Activated CD4-positive, alpha-beta T cell treated with anti-CD3 and anti-CD28 coated beads, Interleukin-2, amount 50 U/mL, for 4 hours (primary cell): ENCODE results near the gene OPALIN.
A peak's percentile ranks its signal among the peaks of the same experiment; 100 is the strongest.

Experiments
- DNase-seq, 2 experiments: peaks; one replicate each; pipeline ENCODE4 v3.0.0-alpha.2; 2020

Gene OPALIN, protein sequence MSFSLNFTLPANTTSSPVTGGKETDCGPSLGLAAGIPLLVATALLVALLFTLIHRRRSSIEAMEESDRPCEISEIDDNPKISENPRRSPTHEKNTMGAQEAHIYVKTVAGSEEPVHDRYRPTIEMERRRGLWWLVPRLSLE

GRCh38 chr10:96358851-96359540 is at the start of gene OPALIN:
Gene OPALIN, minus strand, starts transcription at chr10:96359002. Its CDS starts 106 bp downstream, at chr10:96358896.
- DNase-seq: no peak

DNA sequence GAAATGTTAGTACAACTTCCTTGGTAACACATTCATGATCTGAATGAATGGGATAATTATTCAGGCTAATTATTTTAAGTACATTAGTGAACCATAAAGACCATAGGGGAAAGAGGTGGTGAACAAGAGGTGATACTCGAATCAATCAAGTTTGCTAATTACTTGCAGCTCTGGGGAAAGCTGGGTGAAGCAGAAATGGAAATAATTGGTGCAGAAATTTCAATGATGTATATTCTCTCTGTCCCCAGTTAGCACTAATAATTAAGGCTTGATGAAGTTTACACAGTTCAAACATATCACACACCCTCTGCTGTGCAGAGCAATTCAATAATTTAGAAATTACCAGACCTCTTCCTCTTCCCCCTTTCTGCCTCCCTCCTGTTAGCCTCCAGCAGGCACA is 49.4 kb upstream of the OPALIN start:
- DNase-seq: no peak

GRCh38 chr10:96407560-96408069 is 48.8 kb upstream of the OPALIN start:
- DNase-seq: no peak

GRCh38 chr10:96406091-96406490 is 47.3 kb upstream of the OPALIN start:
- DNase-seq: no peak

GRCh38 chr10:96402417-96403305 is 43.9 kb upstream of the OPALIN start:
- no peak for DNase-seq

GRCh38 chr10:96401036-96401435 is 42.2 kb upstream of the OPALIN start:
- DNase-seq: no peak

- DNase-seq: no peak
These were observed 41.7 kb upstream of the OPALIN start for GRCh38 chr10:96400465-96400864.

- no peak for DNase-seq
These were observed 39.1 kb upstream of the OPALIN start for GRCh38 chr10:96397902-96398301.

DNA sequence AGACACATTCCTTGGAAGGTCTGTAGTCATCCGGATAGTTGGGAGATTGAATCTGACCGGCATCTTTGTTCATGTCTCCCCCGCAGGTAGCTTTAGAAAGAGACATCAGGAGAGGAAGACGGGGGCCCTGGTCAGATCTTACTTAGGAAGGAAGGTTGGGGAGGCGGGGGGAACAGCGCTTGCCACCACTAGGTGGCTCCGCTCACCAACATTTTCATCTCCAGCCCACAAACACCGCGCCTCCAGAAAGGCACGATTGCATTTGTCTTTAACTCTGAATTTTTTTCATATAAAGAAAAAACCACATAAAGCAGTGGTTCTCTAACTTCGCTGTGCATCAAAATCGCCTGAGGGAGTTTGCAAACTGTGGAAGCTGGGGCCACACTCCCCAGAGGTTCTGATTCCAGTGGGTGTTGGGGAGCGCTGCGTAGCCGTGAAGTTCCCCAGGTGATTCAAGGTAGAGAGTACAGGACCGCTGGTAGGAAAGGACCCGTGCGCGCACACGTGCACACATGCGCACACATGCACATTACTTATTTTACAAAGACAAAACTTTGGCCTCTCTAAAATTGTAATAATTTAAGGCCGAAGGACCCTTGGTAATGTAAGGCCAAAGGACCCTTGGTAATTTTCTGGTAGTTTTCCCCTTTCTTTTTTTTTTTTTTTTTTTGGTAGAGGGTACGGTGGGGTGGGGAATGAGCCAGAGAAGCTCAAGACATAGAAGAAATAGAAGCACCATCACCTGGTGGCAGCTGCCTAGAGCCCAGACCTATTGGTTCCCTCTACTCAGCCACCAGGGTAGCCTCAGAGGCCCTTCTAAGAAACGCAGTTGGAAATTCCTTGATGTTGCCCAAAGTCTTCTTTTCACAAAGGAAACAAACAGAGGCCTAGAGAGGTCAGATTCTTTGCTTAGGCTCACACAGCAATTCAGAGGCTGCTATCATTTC is 37.4 kb upstream of the OPALIN start:
- DNase-seq: peak; percentile 37 to 44

DNA sequence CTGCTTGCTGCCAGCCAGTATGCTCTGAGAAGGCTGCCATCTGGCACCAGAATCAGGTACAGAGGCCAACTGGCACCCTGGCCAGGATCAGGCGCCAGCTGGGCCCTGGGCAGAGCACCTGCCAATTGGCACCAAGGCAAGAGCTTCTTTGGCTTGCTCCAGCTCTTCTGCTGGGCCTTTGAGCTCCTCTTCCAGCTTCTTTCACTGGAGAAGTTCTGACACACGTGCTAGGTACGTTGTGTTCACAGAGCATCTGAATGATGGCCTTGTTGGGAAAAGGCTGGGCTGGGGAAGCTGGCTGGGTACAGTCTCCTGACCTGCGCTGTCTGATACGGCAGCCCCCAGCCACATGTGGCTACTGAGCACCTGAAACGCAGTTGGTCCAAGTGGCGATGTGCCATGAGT is 31.7 kb upstream of the OPALIN start:
- DNase-seq: no peak

- no peak for DNase-seq
These were observed 31.0 kb upstream of the OPALIN start for GRCh38 chr10:96389785-96390184.

GRCh38 chr10:96387601-96388000 is 28.8 kb upstream of the OPALIN start:
- no peak for DNase-seq

GRCh38 chr10:96387161-96387560 is 28.4 kb upstream of the OPALIN start:
- DNase-seq: no peak

DNA sequence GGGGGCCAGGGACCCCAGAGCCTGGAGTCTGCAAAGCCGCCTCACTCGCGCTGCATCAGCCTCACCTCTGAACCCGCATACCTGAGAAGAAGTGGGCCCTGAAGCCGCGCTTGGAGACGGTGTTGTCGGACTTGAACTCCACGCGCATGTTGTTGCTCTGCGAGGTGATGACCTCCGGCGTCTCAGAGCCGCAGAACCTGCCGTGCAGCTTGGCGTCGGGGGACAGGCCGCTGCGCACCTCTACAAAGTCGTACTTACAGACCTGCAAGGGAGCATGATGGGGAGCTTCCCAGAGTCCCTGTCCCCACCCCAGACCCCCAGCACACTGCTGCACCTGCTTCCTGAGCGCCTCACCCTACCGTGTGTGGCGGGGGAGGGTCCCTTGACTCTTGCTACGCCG is 25.7 kb upstream of the OPALIN start:
- no peak for DNase-seq

DNA sequence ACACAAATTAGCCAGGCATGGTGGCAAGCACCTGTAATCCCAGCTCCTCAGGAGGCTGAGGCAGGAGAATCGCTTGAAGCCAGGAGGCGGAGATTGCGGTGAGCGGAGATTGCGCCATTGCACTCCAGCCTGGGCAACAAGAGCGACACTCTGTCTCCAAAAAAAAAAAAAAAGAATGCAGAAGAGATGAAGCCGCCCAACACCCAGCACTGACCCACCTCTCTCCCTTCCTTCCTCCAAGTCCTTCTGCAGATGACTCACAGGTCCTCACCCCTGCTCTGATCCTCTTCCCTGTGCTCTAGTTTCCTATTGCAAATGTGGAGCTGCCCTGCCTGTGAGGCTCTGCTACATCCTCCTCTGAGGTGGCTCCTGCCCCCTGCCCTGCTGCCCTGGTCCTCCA is 22.0 kb upstream of the OPALIN start:
- DNase-seq: no peak

DNA sequence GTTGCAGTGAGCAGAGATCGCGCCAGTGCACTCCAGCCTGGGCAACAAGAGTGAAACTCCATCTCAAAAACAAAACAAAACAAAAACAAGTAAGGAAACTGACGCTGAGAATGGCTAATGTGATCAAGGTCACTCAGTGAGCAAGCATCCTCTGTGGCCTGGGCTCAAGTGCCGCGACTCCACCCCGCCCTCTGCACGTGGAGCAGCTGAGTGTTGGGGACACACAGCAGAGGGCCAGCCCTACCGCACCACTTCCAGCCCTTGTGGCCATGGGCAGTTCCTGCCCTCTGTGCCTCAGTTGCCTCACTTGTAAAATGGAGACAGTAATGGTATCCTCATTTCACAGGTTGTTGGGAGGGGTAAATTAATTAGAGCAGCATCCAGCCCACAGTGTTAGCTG is 21.0 kb upstream of the OPALIN start:
- no peak for DNase-seq

GRCh38 chr10:96378741-96379140 is 19.9 kb upstream of the OPALIN start:
- DNase-seq: no peak

GRCh38 chr10:96377816-96378294 is 19.1 kb upstream of the OPALIN start:
- DNase-seq: no peak

DNA sequence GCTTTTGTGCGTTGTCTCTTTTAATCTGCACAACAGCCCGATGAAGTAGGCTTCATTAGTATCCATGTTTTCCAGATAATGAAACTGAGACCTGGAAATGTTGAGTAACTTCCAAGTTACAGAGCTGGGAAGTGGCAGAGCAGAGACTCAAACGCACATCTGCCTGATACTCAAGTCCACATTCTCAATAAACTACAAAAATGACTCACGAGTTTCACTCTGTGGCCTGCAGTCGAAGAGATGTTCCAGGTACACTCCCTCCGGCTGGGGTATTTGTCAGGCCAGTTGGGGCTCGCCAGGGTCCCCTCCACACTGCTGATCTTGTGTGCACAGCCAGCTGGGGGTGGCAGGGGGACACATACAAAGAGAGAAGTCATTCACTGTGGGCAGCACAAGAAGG is 17.7 kb upstream of the OPALIN start:
- no peak for DNase-seq

DNA sequence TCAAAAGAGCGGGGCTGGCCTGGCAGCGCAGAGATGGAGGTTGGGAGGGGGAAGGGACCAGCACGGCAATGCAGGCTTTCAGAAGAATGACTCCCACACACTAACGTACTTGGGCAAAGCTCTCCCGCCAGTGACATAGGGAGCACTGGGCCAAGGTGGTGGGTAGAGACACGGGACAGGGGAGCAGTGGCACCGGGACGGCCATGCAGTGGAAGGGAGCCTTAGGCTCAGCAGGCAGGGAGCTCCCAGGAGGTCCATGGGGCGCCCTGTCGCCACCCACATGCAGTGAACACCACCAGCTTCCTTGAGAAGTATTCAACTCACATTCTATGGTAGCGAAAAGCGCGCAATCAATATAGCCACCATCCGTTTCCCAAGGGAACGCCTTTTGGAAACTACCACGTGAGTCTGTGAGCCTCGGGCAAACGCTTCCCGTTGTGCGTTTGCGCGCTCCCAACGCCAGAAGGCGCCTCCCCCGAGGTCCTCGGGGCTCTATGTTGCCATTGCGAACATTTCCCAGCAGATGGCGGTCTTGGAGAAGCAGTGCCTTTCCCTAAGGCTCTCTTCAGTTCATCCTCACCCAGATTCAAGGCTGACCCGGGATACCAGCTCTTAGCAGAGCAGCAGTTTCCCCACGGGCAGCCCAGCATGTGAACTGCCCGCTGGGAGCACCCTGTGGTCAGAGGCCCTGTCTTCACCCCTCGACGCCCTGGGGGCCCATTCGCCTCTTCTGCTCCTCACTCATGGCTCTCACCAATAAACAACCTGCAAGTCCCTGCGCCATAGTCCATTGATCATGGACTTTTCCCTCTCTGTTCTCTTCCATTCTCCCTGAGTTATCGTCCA is 16.4 kb upstream of the OPALIN start:
- peak; percentile 63 to 64 for DNase-seq

DNA sequence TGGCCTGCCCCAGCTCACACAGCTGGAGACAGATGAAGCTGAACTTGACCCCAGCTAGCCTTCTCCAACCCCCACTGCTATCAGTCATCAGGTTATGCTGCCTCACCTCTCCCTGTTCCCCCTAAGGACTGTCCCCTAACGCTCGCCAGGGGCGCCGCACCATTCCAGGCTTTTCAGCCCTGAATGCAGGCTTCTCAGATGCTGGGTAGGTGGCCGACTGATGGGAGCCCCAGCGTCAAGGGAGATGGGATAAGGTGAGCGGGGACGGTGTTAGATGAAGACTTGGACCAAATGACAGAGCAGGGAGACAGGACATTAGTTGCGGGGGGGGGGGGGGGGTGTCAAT is 15.8 kb upstream of the OPALIN start:
- no peak for DNase-seq

- DNase-seq: no peak
These were observed 15.2 kb upstream of the OPALIN start for GRCh38 chr10:96374004-96374403.
